ENCODE measurements around the gene VGLL2.
"Not testable (repeated sequence)": the region's sequence is repeated elsewhere in the genome, so short reads cannot be mapped to it uniquely, and the experiment has no call there.

Gene VGLL2, protein sequence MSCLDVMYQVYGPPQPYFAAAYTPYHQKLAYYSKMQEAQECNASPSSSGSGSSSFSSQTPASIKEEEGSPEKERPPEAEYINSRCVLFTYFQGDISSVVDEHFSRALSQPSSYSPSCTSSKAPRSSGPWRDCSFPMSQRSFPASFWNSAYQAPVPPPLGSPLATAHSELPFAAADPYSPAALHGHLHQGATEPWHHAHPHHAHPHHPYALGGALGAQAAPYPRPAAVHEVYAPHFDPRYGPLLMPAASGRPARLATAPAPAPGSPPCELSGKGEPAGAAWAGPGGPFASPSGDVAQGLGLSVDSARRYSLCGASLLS

GRCh38 chr6:117265410-117266256, at the start of gene VGLL2:
Gene VGLL2, plus strand, starts transcription at chr6:117265558. Its CDS starts 206 bp downstream, at chr6:117265764.
- DNase-seq = peak; percentile 49

GRCh38 chr6:117222861-117223260, 42.5 kb upstream of the VGLL2 start:
- no peak for DNase-seq

DNA sequence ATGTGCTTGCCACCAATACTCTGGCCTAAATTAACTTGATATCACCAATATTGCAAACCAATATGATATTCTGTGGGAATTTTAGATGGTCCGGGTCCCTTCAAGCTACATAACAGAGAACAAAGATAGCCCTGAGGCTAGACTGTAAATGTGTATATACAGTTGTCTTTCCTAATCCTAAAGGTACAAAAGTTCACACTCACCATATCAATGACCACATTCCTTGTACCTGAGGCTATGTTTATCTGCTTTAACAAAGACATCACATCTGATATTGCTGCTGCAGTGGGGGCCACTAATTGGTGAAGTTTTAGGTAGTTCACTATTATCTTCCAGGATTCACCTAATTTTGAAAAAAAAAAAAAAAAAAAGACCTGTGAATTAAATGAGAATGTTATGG, 38.6 kb upstream of the VGLL2 start:
- no peak for DNase-seq

DNA sequence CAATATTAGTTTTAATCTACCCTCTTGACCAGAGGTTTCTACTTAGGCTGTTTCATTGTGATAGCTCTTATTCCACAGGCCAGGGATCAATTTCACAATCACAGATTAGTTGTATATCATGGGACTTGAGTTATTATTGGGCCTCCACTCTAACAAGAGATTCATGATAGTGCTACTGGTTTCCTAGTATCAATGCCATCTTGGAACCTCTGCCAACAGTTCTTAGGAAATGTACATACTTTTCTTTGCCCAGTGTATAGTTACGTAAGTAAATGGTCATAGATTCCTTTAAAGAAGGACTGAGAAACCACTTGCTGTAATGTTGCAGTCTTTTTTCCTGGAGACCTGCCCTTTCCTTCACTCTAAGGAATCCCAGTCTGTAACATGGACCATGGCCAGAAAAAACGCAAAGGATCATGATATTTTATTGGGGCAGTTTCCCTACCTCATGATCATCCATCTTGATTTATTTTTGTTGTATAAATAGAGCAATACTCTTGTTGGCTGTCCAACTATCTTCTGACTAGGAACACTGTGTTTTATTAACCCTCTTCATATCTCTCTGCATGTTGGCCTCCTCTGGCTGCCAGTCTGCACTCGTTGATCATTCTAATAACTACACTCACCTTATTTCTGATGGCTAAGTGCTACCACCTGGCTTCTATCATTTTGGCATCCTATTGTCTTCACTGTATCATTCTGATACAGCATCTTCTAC, 38.0 kb upstream of the VGLL2 start:
- DNase-seq = no peak

GRCh38 chr6:117228202-117228601, 37.2 kb upstream of the VGLL2 start:
- DNase-seq = no peak

DNA sequence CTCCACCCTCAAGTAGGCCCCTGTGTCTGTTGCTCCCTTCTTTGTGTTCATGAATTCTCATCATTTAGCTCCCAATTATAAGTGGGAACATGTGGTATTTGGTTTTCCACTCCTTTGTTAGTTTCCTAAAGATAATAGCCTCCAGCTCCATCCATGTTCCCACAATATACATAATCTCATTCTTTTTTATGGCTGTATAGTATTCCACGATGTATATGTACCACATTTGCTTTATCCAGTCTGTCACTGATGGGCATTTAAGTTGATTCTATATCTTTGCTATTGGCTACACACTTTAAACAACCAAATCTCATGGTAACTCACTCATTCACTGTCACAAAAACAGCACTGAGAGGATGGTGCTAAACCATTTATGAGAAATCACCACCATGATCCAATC, 35.5 kb upstream of the VGLL2 start:
- DNase-seq = no peak

DNA sequence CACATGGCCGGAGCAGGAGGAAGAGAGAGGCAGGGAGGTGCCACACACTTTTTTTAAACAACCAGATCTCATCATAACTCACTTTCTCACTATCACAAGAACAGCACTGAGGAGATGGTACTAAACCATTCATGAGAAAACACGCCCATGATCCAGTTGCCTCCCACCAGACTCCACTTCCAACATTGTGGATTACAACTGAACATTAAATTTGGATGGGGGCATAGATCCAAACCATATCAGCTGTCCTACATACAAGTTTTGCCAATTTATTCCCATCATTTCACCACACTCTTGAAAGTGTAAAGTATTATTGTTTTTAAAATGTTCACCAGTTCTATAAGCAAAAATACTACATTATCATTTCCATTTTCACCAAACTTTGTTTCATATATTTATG, 33.9 kb upstream of the VGLL2 start:
- no peak for DNase-seq

GRCh38 chr6:117232196-117232595, 33.2 kb upstream of the VGLL2 start:
- DNase-seq = no peak

- DNase-seq = no peak
Measured at GRCh38 chr6:117233145-117233544, 32.2 kb upstream of the VGLL2 start.

GRCh38 chr6:117237561-117237960, 27.8 kb upstream of the VGLL2 start:
- no peak for DNase-seq

GRCh38 chr6:117244571-117244970, 20.8 kb upstream of the VGLL2 start:
- not testable (repeated sequence) for DNase-seq

GRCh38 chr6:117244979-117245378, 20.4 kb upstream of the VGLL2 start:
- peak; percentile 5 for DNase-seq

DNA sequence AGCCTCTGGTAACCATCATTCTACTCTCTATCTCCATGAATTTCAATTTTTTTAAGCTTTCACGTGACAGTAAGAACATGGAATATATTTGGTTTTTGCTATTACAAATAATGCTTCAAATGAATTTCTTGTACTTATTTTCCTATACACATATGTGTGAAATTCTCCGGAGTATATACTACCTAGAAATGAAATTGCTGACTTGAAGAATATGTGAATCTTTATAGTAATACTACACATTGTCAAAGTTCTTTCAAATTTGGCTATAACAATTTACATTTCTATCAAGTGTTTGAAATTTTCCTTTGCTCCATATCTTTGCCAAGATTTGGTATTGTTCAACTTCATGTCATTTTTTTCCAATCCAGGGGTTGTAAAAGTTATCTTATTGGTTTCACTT, 11.6 kb upstream of the VGLL2 start:
- DNase-seq = no peak

DNA sequence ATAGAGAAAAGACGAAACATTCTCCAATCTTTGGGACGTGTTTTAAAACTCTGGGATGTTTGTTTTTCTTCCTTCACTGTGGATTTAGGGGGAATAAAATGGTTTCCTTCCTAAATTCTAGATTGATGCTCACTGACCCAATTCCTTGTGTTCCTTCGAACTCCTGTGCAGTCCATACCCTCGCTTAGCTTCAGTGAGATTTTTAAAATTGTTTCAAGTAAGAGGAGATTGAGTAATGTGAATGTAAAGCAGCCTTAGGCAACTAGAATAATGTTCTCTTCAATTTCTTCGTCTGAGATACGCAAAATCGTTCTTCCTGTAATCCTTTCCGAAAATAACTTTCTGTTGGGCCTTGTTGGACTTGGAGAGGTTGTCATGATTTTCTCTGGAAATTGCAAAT, 2.6 kb upstream of the VGLL2 start:
- no peak for DNase-seq

DNA sequence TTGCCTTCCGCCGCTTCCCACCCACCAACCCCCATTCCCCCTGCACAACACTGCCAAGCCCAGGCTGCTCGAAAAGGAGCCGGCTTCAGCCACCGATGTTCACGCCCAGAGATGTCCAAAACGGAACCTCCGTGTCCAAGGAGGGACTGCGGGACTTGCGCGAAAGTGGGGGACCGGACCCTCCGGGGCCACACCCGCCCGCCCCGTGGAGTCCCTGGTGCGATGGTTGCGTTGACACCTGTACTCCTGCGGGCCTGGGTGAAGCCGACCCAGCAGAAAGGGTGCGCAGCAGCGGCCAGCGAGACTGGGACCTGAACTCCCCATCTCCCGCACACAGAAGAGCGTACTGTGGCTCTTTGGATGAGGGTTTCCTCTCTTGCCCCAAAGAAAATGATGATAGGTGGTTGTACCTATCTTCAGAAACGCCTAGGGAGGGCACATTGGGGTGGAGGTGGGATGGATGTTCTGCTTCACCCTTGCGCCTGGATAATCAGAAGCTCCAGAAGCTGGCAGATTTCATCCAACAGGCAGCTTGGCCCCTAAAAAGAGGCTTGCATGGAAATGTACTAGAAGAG, 1.9 kb upstream of the VGLL2 start:
- no peak for DNase-seq

DNA sequence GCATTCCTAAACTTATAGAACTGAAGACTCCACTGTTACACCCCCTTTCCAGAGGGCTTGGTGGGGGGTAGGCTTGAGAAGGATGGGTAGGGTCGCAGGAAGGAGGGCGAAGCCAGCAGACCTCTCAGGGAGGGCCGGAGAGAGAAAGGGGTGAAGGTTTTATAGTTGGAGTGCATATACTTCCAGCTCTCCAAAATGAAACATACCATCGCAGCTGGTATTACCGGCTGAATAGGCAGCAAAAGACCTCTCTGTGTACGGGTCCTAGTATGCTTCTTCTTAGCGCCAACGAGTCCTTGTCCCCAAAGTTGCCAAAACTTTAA, 1.0 kb upstream of the VGLL2 start:
- DNase-seq = no peak

DNA sequence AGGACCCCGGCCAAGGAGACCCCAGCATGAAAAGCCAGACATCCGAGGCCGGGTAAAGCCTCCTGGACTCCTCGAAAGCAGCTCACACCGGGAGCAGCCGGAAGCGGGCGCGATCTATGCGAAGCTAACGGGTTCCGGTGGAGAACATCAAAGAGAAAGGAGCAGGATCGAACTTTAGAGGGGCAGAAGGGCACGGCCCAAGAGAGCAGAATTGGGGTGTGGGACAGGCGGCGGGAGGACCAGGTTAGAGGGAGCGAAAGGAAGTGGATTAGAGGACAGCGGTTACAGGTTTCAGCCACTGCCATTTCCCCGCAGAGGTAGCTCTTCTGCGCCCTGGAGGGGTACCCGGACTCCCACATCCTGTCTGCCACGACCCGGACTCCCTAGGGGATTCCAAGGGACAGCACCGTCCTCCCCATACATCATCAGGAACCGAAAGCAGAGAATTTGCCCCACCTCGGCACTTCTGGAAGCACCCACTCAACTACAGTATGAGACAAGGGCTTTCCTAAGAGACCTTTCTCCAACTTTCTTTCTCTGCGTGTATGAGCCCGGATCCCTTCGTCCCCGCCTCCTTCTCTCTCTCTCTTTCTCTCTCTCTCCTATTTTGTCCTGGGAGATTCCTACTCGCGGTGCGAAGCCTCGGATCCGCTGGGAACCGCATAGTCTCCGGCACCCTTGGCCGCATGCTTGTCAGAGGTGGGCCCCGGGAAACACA, 507 bp upstream of the VGLL2 start:
- peak; percentile 30 for DNase-seq

- no peak for DNase-seq
Measured at GRCh38 chr6:117266257-117267053, 1.1 kb downstream of the VGLL2 start.

GRCh38 chr6:117267054-117267347, 1.6 kb downstream of the VGLL2 start:
- no peak for DNase-seq

GRCh38 chr6:117267766-117268534, 2.6 kb downstream of the VGLL2 start:
- DNase-seq = no peak

DNA sequence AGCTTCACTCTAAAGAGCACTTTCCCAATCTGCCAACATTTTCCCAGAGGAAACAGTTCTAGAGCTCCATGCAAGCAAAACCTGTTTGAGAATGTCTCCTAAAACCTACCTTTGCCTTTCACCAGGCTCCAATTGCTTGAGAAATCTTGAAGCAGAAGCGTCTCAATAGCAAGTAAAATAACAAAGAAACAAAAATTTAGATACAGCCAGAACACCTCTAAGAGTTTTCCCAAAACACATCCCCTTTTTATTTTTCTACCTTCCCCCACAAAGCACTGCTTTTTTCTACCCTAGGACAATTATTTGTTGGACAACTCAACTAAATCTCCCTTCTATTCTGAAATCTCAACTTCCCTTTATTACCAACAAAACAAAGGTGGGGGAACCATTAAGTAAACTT, 3.6 kb downstream of the VGLL2 start:
- no peak for DNase-seq

Measured in NCI-H69 (cell line).